Peyer's patch (tissue), 4 donors: ENCODE results near the gene OR1I1.

ENCODE experiments used
- POLR2A ChIP-seq, 2 donors: fragments of 450-650 bp; IDR thresholded peaks; one replicate each; pipeline ENCODE4 v1.5.1; 2017; ENCODE audit warnings: antibody characterized with exemption in 2 of 2, mild to moderate bottlenecking in 2 of 2, moderate library complexity in 2 of 2
- TF ChIP-seq, protein P1 (sequence below), 6 experiments: fragments of 450-650 bp in 4 of 6; fragments of 200-600 bp in 2 of 6; sonication (generic) in 1 of 6; IDR thresholded peaks; one replicate each; pipeline ENCODE4 v1.5.1; 2017 to 2019; ENCODE audit warnings: antibody characterized with exemption in 6 of 6, mild to moderate bottlenecking in 3 of 6, moderate library complexity in 1 of 6

DNA sequence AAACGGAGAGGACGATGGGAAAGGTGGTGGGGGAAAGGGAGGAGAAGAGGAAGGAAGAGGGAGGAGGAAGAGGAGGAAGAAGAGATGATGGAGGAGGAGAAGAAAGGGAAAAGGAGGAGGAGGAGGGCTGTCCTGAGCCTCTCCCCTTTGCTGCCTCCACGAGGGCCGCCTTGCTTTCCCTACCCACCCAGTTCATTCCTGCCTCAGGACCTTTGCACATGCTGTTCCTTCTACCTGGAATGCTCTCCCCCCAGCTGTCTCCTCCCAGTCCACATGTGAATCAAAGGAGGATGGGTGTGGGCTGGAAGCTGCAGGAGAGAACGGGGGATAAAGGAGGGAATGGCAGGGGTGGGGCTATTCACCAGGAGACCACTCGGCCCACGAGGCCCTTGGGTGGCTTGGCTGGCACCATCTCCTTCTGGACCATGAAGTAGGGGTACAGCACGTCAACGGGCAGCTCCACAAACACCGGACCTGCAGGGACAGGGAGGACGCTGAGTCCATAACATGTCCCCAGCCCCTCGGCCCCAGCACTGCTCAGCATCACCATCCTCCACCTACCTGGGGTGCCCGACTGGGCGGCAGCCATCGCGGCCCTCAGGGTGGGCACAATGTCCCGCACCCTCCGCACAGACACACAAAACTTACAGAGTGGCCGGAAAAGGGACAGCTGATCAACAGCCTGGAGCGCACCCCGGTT, 40.5 kb downstream of the OR1I1 start:
- TF ChIP-seq POLR2A (IDR thresholded peaks at IDR 0.05) = no peak
- TF ChIP-seq, protein P1, sequence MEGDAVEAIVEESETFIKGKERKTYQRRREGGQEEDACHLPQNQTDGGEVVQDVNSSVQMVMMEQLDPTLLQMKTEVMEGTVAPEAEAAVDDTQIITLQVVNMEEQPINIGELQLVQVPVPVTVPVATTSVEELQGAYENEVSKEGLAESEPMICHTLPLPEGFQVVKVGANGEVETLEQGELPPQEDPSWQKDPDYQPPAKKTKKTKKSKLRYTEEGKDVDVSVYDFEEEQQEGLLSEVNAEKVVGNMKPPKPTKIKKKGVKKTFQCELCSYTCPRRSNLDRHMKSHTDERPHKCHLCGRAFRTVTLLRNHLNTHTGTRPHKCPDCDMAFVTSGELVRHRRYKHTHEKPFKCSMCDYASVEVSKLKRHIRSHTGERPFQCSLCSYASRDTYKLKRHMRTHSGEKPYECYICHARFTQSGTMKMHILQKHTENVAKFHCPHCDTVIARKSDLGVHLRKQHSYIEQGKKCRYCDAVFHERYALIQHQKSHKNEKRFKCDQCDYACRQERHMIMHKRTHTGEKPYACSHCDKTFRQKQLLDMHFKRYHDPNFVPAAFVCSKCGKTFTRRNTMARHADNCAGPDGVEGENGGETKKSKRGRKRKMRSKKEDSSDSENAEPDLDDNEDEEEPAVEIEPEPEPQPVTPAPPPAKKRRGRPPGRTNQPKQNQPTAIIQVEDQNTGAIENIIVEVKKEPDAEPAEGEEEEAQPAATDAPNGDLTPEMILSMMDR (IDR thresholded peaks at IDR 0.05) = no peak
